Measurements from ENCODE around the gene DHRS7B.
"Not testable (repeated sequence)": the region's sequence is repeated elsewhere in the genome, so short reads cannot be mapped to it uniquely, and the experiment has no call there.

DHRS7B gene, protein sequence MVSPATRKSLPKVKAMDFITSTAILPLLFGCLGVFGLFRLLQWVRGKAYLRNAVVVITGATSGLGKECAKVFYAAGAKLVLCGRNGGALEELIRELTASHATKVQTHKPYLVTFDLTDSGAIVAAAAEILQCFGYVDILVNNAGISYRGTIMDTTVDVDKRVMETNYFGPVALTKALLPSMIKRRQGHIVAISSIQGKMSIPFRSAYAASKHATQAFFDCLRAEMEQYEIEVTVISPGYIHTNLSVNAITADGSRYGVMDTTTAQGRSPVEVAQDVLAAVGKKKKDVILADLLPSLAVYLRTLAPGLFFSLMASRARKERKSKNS

GRCh38 chr17:21126645-21127508 is at the start of gene DHRS7B:
TSS of gene DHRS7B (plus strand) at chr17:21126964. CDS start at chr17:21126972, 8 bp downstream.
- DNase-seq = peak; percentile 91

DNA sequence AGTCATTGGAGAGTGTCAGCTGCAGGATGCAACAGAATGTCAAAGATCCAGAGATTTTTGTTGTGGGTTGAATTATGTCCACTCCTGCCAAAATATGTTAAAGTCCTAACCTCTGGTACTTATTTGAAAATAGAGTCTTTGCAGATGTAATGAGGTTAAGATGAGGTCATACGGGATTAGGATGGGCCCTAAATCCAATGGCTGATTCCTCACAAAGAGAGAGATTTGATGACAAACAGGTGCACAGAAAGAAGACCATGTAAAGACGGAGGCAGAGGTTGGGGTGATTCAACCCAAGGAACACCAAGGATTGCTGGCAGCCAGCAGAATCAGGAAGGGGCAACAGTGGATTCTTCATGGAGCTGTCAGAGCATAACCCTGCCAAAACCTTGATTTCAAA is 49.5 kb upstream of the DHRS7B start:
- DNase-seq = no peak

DNA sequence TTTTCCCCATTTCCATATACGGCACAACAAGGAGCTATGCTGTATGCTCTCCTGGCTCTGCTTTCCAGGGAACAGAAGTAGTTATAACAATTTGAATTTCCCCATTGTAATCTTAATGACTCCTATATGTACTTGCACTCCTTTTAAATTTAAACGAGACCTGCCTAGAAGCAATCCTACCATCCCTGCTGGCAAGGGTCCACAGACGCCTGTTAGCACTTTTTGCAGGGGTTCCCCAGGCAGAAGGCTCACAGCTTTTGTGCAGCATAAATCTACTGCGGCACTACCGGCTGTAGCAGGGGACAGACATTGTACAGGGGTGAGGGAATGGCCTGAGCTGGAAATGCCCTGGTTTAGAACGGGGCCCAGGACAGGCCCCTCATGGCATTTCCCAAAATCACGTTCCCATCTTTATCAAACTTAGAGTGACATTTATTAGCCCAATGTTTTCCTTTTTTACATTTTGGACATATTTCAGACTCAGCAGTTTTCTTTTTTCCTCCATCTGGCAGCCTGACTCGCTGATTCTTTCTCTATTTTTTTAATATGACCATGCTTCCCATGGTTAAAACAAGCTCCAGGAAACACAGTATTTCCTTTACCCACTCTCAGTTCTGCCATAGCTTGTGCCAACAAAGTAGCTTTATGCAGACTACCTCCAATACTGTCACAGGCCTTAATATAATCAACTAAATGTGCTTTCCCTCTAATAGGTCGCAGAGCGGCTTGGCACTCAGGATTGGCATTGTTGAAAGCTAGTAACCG is 48.6 kb upstream of the DHRS7B start:
- DNase-seq = no peak

DNA sequence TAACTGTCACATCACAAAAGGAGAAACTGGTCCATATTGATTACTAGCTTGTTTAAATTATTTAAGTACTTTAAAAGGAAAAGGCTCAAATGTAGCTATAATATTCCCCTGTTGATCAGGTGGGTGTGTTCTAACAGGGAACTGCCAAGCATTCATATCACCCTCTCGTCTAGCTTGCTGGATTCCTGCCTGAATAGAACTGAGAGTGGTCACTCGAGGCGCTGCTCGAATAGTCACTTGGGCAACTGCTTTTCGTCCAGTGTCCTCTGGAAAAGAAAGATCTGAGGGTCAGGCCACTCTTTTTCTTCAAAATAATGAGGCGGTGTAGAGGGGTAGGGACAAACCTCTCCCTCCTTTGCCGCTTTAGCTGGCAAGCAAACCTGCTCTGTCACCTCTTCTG is 47.6 kb upstream of the DHRS7B start:
- DNase-seq = no peak

DNA sequence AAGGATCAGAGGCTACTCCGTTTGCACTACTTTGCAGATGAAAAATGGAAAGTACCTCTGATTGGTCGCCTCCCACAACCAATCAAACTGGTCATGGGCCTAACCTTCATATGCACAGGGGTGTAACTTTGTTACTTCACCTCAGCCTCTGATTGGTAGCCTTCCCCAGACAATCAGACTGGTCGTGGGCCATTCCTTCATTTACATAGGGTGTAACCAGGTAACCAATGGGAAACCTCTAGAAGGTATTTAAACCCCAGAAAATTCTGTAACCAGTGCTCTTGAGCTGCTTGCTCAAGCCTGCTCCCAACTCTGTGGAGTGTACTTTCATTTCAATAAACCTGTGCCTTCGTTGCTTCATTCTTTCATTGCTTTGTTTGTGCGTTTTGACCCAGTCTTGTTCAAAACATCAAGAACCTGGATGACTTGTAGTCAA is 44.7 kb upstream of the DHRS7B start:
- DNase-seq = no peak

GRCh38 chr17:21085280-21085679 is 41.5 kb upstream of the DHRS7B start:
- not testable (repeated sequence) for DNase-seq

DNA sequence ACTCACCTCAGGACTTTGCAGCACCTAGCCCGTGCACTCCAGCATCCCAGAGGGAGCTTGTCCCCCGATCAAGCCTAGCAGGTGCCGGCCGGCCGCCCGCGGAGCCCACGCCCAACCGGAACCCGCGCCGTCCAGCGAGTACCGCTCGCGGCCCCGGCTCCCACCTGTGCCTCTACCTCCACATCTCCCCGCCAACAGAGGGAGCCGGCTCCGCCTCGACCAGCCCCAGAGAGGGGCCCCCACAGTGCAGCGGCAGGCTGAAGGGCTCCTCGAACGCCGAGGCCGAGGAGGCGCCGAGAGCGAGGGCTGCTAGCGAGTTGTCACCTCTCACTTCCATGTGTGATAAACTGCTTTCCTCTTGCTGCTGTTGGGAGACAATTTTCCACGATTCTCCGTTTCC is 41.1 kb upstream of the DHRS7B start:
- no peak for DNase-seq

GRCh38 chr17:21089145-21089544 is 37.6 kb upstream of the DHRS7B start:
- DNase-seq = no peak

- no peak for DNase-seq
Measured at GRCh38 chr17:21089933-21090901, 36.5 kb upstream of the DHRS7B start.

DNA sequence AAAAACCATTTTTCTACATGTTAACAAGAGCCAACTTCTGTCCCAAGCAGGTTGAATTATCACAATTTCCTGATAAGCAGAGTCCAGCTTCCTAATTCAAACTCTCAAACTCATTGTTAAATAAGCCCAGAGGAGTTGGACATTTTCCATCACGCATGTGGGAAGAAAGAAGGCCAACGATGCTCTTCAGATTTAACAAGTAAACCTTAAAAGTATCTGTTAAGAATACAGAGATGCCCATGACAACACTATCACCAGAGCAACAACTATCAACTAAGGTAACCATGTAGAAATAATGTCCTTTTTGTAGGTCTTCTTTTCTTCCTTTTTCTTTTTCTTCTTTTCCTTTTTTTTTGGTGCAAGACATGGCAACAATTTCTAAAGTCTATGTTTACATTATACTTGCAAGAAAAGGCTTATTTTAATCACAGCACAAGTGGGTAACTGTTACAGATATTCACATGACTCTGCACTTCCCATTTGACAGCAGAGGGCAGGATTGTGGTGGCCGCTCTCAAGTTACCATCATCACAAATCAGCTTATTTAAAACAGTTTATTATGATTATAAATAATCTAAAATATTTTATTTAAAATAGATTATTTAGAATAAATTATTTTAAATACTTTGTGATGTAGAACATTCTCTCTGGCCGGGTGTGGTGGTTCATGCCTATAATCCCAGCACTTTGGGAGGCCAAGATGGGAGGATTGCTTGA is 35.7 kb upstream of the DHRS7B start:
- no peak for DNase-seq

DNA sequence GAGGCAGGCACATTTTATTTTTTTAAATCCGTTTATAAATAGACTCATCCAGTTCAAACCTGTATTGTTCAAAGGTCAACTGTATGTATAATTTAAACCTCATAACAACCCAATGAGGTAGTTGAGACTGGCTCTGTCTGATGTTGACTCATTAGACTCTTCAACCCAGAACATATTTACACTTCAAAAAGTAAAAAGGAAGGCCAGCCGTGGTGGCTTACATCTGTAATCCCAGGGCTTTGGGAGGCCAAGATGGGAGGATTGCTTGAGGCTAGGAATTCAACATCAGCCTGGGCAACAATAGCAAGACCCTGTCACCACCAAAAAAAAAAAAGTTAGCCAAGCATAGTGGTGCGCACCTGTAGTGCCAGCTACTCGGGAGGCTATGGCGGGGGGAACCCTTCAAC is 32.5 kb upstream of the DHRS7B start:
- no peak for DNase-seq

GRCh38 chr17:21095735-21096134 is 31.0 kb upstream of the DHRS7B start:
- no peak for DNase-seq

DNA sequence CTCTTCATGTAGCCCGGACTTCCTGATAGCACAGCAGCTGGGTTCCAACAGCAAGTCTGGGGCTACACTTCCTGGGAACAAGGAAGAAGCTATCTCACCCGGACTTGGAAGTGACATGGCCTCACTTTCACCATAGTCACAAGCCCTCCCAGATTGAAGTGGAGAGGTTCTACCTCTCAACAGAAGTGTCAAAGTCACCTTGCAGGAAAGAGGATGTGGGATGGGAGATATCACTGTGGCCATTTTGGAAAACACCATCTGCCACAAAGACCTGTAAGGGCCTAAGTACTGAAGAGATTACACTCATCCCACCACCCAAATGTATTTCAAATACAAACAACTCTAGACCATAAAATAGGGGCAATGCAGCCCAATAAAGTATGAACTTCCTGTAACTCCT is 29.9 kb upstream of the DHRS7B start:
- no peak for DNase-seq

DNA sequence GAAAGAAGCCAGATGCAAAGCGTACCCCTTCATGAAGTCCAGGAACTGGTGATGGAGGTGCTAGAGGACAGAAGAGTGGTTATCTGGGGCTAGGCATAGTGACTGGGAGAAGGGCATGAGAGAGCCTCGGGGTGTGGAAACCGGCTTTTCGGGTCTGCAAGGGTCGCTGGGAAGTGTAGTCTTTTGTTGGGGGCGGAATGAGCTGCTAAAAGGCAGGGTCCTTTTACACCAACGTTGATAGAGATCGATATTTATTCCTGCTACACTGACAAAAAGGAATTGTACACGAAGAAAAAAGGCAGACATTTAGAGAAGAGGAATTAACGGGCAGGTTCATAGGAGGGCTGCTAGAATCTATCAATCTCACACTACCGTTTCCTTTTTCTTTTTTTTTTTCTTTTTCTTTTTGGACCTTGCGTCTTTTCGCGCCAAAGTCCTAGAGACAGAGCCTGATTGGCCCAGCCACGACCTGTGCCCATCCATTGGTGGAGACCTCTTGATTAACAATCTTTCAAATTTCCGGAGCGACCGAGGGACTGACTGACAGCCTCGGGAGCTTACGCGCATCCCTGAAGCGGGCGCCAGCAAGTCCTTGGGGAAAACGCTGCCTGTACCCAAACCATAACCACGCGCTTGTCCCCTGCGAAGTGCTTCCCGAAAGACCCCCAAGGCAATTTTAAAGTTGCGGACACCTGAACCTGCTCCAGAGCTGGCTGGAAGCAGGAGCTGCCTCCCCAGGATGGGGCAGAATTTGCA is 27.7 kb upstream of the DHRS7B start:
- DNase-seq = peak; percentile 47

DNA sequence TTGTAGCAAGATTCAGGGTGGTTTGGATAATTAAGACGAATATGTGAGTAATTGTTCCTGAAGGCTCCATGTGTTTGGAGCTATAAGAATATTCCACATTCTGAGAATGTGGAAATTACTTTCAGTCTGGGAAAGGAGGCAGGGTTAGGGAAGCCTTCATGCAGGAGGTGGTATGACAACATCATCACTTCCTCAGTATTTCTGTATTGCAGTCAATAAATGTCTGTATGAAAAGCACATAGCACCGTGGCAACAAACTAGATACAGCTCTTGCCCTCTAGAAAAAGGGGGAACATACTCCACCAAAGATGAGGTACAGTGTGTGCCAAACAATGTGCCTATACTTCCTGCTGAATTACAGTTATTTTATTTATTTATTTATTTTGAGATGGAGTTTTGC is 26.1 kb upstream of the DHRS7B start:
- DNase-seq = no peak

- DNase-seq = no peak
Measured at GRCh38 chr17:21104608-21105007, 22.2 kb upstream of the DHRS7B start.

DNA sequence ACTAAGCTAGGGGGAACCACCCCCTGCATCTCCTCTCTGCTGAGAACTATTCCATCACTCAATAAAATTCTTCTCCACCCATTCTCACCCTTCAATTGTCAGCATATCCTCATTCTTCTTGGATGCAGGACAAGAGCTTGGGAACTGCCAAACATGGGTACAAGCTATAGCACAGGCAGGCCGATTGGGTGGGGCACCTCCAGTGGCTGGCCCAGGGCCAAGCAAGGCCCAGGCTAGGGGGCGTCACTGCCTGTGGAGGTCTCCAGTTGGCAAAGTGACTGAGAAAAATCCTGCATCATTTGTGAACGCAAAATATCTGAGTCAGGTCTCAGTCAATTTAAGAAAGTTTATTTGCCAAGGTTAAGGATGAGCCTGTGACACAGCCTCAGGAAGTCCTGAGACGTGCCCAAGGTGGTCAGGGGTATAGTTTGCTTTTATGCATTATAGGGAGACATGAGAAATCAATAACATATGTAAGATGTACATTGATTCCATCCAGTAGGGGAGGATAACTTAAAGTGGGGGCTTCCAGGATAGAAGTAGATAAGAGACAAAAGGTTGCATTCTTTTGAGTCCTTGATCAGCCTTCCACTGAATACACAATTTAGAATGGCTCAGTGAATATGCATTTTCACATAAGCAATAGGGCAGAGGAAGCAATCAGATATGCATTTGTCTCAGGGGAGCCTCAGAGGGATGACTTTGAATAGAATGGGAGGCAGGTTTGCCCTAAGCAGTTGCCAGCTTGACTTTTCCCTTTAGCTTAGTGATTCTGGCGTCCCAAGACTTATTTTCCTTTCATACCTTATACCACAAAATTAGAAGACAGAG is 21.5 kb upstream of the DHRS7B start:
- DNase-seq = no peak

- DNase-seq = no peak
Measured at GRCh38 chr17:21106316-21106715, 20.4 kb upstream of the DHRS7B start.

DNA sequence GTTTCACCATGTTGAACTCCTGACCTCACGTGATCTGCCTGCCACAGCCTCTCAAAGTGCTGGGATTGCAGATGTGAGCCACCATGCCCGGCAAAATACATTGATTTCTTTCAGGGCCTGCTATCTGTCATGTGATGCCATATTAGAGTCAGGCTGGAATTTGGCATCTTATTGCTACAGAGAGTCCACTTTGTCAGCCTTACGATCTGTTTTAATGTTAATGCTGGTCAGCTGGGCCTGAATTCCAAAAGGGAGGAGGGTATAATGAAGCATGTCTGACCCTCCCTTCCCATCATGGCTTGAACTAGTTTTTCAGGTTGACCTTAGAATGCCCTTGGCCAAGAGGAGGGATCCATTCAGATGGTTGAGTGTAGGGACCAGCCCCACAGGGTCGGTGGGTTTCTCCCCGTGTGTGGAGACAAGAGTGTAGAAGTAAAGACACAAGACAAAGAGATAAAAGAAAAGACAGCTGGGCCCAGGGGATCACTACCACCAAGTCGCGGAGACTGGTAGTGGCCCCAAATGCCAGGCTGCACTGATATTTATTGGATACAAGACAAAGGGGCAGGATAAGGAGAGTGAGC is 19.6 kb upstream of the DHRS7B start:
- not testable (repeated sequence) for DNase-seq
